Breast epithelium (tissue), 3 donors: Measurements from ENCODE around the gene ATP13A2.

Experiments
- CTCF ChIP-seq, 3 donors: fragments of 450-650 bp; IDR thresholded peaks; one replicate each; pipeline ENCODE4 v1.5.1; 2016 to 2017; ENCODE audit warnings: antibody characterized with exemption in 3 of 3, mild to moderate bottlenecking in 3 of 3, moderate library complexity in 3 of 3
- POLR2A ChIP-seq: fragments of 450-650 bp; IDR thresholded peaks from one replicate; pipeline ENCODE4 v1.6.1; 2016; ENCODE audit warnings: antibody characterized with exemption, mild to moderate bottlenecking, moderate library complexity

- TF ChIP-seq CTCF (IDR thresholded peaks at IDR 0.05): no peak
- TF ChIP-seq POLR2A: no peak
Observed at GRCh38 chr1:16983649-16984048, 28.1 kb downstream of the ATP13A2 start.
